ENCODE measurements around the gene CFAP46.

The CFAP46 gene

GRCh38 chr10:132784866-132785722 is 157.3 kb downstream of the CFAP46 start:
- DNase-seq: no peak
- Histone ChIP-seq H3K4me3 (peak overlapping the region in 1 of 2 donors; percentile 26), H3K27me3 (peaks cover 0 to 68% of the 10 kb centered on the region in 2 donors), H3K4me1 (peaks cover 0 to 39% (median 32%) of the 10 kb centered on the region in 4 donors), H3K27ac (no peak overlapping the region), H3K9me3 (peaks cover 0 to 14% (median 14%) of the 10 kb centered on the region in 3 donors), H3K36me3 (peaks cover 36 to 38% (median 36%) of the 10 kb centered on the region in 3 donors)
- TF ChIP-seq CTCF (IDR thresholded peaks at IDR 0.05): no peak
- intact Hi-C loops (cut with DNase I; ENCODE audit: low total_unique reads): no loop called here

DNA sequence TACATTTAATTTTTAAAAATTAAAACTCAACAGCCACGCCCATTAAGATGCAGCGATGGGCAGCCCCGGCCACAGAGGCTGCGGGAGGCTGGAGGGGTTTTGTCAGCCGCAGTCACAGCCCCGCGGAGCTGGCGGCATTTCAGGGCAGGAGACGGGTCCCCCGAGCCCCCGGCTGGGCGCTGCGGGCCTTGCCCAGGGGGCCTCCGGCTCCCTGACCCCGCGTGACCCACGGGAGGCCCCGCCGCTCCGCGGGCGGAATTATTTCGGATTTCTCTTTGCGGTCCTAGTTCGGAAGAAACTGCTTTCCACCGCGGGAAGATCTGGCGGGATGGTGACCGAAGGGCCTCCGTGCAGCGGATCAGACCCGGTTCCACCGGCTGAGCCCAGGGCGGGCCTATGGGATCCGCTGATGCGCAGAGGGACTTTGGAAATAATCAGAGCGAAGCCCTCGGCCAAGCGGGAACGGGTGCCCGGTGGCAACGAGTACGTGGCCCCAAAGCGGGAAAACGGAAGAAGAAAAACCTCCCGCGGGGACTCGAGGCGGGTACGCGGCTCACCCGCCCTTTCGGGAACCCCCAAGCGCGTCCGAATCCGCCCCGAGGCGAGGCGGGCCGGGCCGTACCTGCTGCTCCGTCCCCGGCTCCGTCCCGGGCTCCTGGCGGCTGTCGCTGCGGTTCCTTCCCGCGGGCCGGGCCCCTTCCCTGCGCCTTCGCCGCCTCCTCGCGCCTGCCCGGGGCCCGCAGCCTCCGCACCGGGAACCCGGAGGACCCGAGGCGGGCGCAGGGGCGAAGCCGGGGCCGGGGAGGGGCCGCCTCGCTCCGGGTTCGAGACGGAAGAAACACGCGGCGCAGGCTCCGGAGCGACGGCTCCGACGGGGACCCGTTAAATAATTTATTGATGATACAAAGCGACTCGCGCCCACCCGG is 158.2 kb downstream of the CFAP46 start:
- H3K27ac ChIP-seq: no peak overlapping the region
- no peak overlapping the region for H3K4me3 ChIP-seq
- peaks cover 0 to 14% (median 14%) of the 10 kb centered on the region in 3 donors for H3K9me3 ChIP-seq
- H3K27me3 ChIP-seq: peaks cover 0 to 59% of the 10 kb centered on the region in 2 donors
- peaks cover 44 to 47% (median 45%) of the 10 kb centered on the region in 3 donors for H3K36me3 ChIP-seq
- TF ChIP-seq CTCF (IDR thresholded peaks at IDR 0.05): no peak
- peaks cover 0 to 39% (median 32%) of the 10 kb centered on the region in 4 donors for H3K4me1 ChIP-seq
- intact Hi-C loops (cut with DNase I; ENCODE audit: low total_unique reads): no loop called here
- no peak for DNase-seq

- no peak for DNase-seq
- Histone ChIP-seq H3K4me1 (peaks cover 0 to 38% (median 32%) of the 10 kb centered on the region in 4 donors), H3K36me3 (peaks cover 52 to 56% (median 54%) of the 10 kb centered on the region in 3 donors), H3K27ac (no peak overlapping the region), H3K4me3 (no peak overlapping the region), H3K9me3 (peaks cover 0 to 14% (median 14%) of the 10 kb centered on the region in 3 donors), H3K27me3 (peaks cover 0 to 50% of the 10 kb centered on the region in 2 donors)
- TF ChIP-seq CTCF (IDR thresholded peaks at IDR 0.05): no peak
- intact Hi-C loops (cut with DNase I; ENCODE audit: low total_unique reads): no loop called here
Measured at GRCh38 chr10:132783165-132783939, 159.0 kb downstream of the CFAP46 start.

GRCh38 chr10:132781556-132781955 is 160.8 kb downstream of the CFAP46 start:
- H3K4me1 ChIP-seq: peaks cover 0 to 21% (median 17%) of the 10 kb centered on the region in 4 donors
- no peak for TF ChIP-seq CTCF (IDR thresholded peaks at IDR 0.05)
- H3K36me3 ChIP-seq: peaks cover 58 to 70% (median 70%) of the 10 kb centered on the region in 3 donors
- H3K27ac ChIP-seq: no peak overlapping the region
- H3K4me3 ChIP-seq: no peak overlapping the region
- peaks cover 0 to 32% of the 10 kb centered on the region in 2 donors for H3K27me3 ChIP-seq
- H3K9me3 ChIP-seq: peaks cover 0 to 14% (median 14%) of the 10 kb centered on the region in 3 donors
- intact Hi-C loops (cut with DNase I; ENCODE audit: low total_unique reads): no loop called here
- DNase-seq: no peak

- no peak for DNase-seq
- TF ChIP-seq CTCF (IDR thresholded peaks at IDR 0.05): no peak
- H3K9me3 ChIP-seq: peaks cover 0 to 14% (median 14%) of the 10 kb centered on the region in 3 donors
- H3K4me3 ChIP-seq: no peak overlapping the region
- peaks cover 58 to 82% (median 82%) of the 10 kb centered on the region in 3 donors for H3K36me3 ChIP-seq
- no peak overlapping the region for H3K27ac ChIP-seq
- H3K4me1 ChIP-seq: peaks cover 0 to 11% (median 8%) of the 10 kb centered on the region in 4 donors
- H3K27me3 ChIP-seq: peaks cover 0 to 22% of the 10 kb centered on the region in 2 donors
- intact Hi-C loops (cut with DNase I; ENCODE audit: low total_unique reads): no loop called here
Measured at GRCh38 chr10:132780356-132780755, 162.0 kb downstream of the CFAP46 start.

Measured in tibial artery (tissue), 4 donors.